ENCODE data around the gene TACC2.

The TACC2 gene

DNA sequence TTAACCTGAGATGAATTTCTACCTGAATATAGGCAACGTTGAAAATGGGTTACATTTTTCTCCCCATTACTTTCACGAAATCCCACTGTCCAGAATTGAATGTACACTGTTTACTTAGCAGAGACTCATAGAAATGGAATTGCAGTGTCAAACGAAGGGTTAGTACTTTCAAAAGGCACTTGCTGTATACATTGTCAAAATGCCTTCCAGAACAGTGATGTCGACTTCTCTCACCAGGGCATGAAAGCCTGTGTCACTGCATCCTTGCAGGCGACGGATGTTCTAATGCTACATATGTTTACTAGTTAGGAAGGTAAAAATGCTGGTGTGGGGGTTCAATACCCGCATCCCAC lies 41.2 kb downstream of the TACC2 start:
- FAIRE-seq (no peak), DNase-seq (ENCODE audit: insufficient read length, low spot score) (no peak)
- TF ChIP-seq, protein P1, sequence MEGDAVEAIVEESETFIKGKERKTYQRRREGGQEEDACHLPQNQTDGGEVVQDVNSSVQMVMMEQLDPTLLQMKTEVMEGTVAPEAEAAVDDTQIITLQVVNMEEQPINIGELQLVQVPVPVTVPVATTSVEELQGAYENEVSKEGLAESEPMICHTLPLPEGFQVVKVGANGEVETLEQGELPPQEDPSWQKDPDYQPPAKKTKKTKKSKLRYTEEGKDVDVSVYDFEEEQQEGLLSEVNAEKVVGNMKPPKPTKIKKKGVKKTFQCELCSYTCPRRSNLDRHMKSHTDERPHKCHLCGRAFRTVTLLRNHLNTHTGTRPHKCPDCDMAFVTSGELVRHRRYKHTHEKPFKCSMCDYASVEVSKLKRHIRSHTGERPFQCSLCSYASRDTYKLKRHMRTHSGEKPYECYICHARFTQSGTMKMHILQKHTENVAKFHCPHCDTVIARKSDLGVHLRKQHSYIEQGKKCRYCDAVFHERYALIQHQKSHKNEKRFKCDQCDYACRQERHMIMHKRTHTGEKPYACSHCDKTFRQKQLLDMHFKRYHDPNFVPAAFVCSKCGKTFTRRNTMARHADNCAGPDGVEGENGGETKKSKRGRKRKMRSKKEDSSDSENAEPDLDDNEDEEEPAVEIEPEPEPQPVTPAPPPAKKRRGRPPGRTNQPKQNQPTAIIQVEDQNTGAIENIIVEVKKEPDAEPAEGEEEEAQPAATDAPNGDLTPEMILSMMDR (IDR thresholded peaks at IDR 0.05; ENCODE audit: insufficient read depth, missing control alignments), result no peak

DNA sequence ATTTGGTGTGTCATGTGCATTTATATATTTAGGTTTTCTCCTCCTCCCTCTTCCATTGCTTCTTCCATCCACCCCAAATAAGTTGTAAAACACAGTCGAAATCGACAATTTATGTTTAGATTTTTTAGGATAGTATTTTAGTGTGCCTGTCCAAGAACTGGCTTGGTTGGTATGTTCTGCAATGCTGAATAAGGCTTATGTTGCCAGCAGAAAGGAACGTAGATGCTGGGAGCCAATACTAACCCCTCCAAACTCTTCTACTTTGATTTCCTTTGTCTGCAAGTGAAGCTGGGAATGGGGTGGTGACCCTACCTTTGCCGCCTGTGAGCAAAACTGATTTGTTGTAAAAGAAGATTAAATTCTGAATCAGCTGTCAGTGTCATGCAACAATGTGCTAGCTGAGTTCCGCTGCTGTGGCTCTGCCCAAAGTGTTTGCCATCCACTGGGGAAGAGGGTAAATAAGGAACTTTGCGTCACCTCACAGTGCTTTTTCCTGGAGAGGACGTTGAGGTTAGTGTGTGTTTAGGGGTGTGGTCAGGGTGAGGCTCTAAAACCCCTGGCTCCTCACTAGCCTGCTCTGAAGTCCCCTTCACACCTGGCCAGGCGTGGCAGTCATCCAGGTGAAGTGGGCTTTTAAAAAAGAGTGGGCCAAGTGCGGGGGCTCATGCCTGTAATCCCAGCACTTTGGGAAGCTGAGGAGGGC lies 44.4 kb downstream of the TACC2 start:
- FAIRE-seq (no peak), DNase-seq (ENCODE audit: insufficient read length, low spot score) (no peak)
- TF ChIP-seq, protein P1 (IDR thresholded peaks at IDR 0.05; ENCODE audit: insufficient read depth, missing control alignments), result no peak

DNA sequence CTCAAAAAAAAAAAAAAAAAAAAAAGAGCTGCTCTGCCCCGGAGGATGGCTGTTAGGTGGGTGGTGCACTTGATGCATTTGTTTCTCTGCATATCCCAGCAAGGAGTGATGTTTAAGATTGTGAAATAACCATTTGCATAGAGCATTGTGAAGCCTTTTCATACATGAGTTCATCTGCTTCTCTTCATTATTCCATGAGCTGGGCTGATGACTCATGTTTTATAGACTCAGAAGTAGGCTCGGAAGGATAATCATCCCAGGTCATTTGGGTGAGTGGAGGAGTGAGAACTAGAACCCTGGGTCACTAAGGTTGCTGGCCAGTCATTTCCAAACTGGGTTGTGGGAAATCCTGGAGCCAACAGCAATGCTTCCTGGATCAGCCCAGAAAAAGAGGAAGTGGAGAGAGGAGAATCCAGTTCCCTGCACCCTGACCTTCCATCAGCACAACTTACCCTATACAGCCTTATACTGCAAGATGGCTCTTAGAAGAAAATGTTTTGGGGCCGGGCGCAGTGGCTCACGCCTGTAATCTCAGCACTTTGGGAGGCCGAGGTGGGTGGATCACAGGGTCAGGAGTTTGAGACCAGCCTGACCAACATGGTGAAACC lies 45.3 kb downstream of the TACC2 start:
- TF ChIP-seq, protein P1 (IDR thresholded peaks at IDR 0.05; ENCODE audit: insufficient read depth, missing control alignments), result no peak
- FAIRE-seq, result no peak
- no peak for DNase-seq (ENCODE audit: insufficient read length, low spot score)

DNA sequence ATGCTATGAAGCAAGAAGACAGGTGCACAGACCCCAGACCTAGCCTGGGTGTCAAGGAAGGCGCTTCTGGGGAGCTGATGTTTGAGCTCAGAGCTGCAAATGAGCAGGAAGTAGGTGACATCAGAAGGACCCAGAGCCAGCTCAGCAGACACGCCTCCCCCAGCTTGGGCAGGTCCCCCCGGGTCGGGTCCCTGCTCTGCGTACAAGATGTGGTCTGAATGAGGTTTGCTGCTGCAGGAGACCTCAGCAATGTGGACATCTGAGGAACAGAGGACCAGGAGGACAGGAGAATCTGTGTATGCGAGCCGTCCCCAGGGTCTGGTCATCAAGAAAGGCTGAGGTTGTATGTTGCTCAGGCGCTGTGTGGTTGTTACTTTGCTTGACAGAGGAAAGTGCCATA lies 51.8 kb downstream of the TACC2 start:
- TF ChIP-seq, protein P1 (IDR thresholded peaks at IDR 0.05; ENCODE audit: insufficient read depth, missing control alignments), result no peak
- no peak for DNase-seq (ENCODE audit: insufficient read length, low spot score)
- FAIRE-seq, result no peak

DNA sequence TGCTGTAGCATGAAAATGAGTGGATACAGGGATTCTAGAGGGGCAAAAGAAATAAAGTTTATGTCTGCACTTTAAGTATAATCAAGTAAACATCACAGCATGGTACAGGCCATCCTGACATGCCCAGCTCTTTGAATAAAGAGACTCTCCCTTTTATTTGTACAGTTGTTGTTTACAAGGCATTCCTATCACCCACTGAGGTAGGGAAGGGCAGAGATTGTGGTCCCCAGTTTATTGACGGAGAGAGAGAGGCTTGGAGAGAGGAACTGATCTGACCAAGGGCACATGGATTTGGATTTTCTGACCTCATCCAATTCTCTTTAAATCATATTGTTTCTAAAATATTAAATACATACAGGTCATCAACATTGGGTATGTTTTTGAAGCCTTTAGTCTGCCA lies 53.9 kb downstream of the TACC2 start:
- TF ChIP-seq, protein P1 (IDR thresholded peaks at IDR 0.05; ENCODE audit: insufficient read depth, missing control alignments), result no peak
- no peak for DNase-seq (ENCODE audit: insufficient read length, low spot score)
- FAIRE-seq, result no peak

DNA sequence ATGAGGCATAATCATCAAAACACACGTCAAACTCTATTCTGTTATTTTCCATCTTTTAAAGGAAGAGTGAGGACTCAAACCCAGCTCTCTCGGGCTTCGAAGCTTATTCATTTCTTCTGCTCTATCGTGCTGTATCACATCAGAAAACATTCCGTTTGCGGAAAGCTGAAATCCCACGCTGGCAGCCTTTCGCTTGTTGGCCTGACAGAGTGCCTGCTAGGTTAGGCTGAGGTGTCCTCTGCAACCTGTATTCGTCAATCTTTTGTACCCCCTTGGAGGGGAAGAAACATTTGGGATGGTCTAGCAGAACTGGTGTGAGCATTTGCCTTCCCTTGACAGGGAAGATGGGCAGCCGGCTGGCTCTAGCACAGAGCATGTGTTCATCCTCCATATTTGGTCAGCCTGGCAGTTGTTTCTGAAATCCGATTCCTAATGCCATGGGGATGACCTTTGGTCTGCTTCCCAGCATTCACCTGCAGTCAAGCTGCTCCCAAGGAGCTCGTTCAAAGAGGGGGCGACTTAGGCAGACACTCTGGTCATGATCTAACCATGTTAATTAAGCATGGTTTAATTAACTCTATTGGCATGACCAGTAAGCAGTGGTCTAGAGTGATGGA lies 55.2 kb downstream of the TACC2 start:
- TF ChIP-seq, protein P1 (IDR thresholded peaks at IDR 0.05; ENCODE audit: insufficient read depth, missing control alignments), result no peak
- FAIRE-seq (no peak), DNase-seq (ENCODE audit: insufficient read length, low spot score) (no peak)

DNA sequence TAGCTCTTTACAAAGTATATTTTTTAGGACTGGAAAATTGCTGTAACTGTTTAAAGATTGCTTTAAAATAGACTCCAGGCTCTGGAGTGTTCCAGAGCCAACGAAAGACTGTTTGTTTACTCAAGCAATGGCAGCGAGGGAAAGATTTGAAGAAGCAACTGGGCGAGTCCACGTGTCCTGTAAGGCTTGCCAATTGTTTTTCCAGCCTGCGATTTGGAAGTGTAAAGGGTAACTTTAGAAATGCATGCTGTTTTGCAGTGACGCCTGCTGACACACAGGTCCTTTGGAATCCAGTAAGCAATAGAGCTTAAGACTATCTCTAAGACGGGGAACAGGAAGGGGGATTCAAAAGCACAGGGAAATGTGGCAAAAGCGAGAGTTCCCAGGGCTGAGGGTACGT lies 55.8 kb downstream of the TACC2 start:
- DNase-seq (ENCODE audit: insufficient read length, low spot score), result no peak
- FAIRE-seq, result no peak
- TF ChIP-seq, protein P1 (IDR thresholded peaks at IDR 0.05; ENCODE audit: insufficient read depth, missing control alignments), result no peak

Data from D721Med (cell line).